HTR-8/SVneo (cell line): ENCODE measurements around the gene LPAR1.
A peak's percentile ranks its signal among the peaks of the same experiment; 100 is the strongest.

ENCODE experiments used
- DNase-seq: peaks from one replicate; pipeline ENCODE4 v3.0.0; 2011; ENCODE audit warnings: low spot score, mixed read lengths; ENCODE audit not compliant: insufficient read length
- FAIRE-seq: peaks from 2 replicates; lab custom pipeline; 2011; peaks lifted over from hg19 to GRCh38; lab: Jason Lieb, UNC

LPAR1 gene

GRCh38 chr9:111039231-111039906, 1.1 kb upstream of the LPAR1 start:
- DNase-seq (no peak), FAIRE-seq (no peak)

DNA sequence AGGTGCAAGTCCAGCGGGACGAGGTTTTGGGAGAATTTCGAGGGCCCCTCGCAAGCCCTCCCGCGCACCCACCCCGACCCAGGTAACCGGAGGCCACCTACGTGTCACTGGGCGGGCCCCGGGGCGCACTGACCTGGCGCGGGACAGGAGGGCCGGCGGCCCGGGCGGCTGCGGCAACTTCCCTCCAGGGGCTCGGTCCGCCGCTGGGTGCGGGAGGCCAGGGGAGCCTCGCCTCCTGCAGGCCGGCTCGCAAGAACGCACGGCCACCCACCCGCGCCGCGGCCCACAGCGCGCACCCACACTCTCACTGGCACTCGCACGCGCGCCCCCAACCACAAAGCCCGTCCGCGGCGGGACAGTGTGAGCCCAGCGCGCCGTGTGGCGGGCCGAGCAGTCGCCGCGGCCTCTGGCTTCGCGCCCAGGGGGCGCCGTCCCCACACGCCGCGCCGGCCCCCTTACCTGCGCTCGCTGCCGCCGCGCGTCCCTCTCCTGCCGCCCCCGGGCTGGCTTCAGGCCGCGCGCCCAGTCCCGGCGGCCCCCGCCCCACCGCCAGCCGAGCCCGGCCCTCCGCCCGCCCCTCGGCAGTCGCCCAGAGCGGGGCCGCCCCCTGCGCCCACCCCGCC, 451 bp downstream of the LPAR1 start:
- no peak for DNase-seq
- peak; percentile 80 for FAIRE-seq

DNA sequence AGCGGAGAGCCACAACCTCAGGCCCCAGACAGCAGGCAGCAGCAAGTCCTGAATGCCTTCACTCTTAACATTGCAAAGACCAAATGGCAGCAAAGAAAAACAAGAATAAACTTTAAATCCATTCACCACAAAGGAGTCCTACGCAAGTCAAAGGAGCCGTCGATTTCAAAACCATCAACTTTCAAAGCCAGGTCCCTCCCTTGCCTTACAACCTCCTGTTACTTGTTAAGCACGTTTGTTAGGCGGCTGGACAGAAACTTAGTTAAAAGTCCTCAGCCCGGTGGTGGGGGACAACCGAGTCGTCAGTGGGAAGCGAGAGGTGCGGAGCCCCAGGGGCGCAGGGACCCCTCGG, 938 bp downstream of the LPAR1 start:
- FAIRE-seq (no peak), DNase-seq (no peak)

DNA sequence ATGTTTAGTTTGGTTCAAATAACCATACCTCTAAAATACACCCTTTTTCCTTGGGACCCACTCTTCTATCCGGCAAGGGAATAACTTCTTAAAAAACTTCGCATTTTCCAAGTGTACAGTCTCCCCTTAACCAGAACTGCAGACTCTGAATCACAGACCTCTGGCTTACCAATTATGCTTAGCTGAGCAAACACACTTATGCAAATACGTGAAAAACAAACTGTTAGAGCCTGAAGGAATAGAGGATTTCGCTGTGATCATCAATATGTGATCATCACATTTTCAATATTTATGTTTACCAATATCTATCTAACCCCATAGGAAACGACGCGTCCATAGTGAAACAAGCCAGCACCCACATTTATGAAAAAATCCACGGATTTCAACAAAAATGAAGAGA, 1.3 kb downstream of the LPAR1 start:
- no peak for FAIRE-seq
- DNase-seq, result no peak

DNA sequence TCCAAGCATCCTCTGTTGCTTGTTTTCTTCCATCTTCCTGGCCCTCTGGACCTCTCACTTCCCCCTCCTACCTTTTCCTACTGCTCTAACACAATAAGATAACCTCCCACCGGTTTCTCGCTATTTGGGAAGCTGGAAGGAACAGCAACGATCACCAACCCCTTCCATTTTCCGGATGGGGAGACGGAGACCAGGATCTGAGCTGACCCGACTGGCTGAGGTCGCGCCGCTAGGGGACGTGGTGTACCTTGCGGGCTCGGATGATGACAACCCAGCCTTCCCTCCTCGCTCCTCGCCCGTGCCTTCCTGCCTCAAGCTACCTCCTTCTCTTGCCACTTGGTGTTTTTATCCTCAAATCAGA, 1.9 kb downstream of the LPAR1 start:
- FAIRE-seq, result peak; percentile 84
- DNase-seq, result no peak

DNA sequence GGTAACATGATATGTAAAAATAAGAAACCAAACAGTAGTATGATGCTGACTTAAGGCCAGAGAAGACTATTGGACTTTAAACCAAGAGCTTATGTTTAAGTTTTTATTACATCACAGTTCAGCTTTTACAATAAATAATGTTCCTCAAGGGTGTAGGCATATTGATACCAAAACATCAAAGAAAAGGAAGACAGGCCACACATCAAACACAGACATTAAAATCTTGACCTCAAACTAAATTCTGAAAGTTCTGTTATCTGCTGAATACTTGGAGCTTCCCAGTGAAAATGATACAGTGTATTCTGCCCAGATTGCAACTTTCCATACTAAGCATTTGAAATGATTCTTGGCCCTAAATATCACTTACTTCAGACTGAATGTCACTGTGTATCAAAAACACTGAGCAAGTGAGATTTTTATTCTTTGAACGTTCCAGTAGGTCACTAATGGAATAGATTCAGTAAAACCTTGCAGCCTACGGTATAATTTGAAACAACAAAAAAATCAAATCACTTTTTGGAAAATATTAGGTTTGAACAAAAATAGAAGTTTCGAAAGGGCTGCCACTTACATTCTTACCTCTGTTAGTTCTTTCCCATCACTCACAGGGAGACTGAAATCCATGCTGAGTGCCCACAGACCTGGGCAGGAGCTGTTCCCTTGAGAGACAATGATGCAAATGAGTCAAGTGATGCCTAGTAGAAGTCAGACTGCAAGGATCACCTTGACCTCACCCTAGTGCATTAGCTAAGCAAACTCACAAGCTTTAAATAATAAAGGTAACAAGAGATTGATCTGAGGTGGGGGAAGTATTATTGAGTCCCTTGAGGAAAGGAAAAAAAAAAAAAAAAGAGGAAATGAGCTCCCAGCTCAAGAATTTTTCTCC, 2.5 kb downstream of the LPAR1 start:
- FAIRE-seq (no peak), DNase-seq (no peak)

GRCh38 chr9:111034898-111035539, 3.3 kb downstream of the LPAR1 start:
- no peak for FAIRE-seq

DNA sequence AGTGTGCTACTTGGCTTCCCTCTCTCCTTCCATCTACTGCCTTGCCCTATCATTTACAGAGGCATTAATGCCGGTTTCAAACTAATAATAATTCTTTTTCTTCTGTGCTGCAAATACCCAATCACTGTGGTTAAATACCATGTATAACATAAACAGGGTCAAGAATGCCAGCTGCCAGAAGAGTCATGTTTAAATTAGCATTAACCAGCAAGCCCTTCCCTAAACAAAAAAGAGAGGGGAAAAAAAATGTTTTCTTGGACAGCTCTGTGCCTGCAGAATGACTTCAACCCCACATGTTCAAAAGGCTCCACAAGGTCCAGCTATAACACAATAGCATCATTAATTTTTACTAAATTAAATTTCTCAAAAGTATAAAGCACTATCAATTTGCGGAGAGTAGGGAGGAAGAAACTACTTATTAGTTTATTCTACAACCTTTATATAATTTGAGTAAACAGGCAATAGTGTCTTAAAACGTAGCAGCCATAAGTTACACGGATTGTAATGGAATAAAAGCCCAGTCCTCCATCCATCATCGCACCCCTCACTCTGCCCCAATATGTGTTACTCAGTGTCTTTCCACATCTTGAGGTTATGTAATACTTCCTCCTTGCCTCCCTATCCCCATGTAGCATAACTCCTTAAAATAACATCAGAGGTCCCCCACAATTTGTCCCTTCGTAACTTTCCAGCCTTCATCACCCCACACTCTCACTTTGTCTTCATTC, 3.9 kb downstream of the LPAR1 start:
- DNase-seq (no peak), FAIRE-seq (no peak)

More at GRCh38 chr9:111034898-111035539, 3.3 kb downstream of the LPAR1 start:
- DNase-seq, result no peak

DNA sequence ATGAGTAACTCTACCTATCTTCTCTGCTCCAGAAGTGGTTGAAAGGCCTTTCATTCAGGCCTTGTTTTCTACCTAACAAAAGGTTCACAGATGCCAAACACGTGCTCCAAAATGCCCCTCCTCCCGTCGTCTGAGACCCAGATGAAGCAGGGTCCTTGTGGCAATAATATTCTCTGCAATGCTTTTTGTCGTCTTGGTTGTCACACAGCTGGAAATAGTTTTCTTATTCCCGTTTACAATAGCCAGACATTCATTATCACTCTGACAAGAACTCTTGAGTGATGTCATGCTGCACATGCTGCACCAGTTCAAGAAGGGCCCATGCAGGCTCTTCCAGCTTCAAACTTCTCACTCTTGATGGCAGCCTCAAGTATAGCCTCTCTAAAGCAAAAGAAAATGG, 7.8 kb downstream of the LPAR1 start:
- FAIRE-seq (no peak), DNase-seq (no peak)

DNA sequence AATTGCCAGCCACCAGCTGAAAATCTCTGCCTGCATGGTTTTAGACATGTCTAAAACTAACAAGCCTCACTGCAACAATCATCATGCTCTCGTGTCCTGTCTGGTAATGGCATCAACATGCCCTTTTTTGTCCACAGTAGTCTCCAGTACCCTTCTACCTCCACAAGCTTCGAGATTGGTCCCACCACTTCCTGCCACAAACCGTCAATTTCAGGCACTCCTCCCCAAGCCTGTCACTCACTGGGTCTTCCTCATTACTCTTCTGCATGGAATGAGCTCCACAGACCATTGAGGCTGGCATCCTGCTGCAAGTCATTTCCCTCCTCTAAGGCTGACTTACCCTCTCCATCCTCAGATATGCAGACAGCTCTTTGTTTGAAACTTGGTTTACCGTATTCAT, 9.0 kb downstream of the LPAR1 start:
- DNase-seq (no peak), FAIRE-seq (no peak)

GRCh38 chr9:111027798-111028197, 10.5 kb downstream of the LPAR1 start:
- DNase-seq, result no peak
- FAIRE-seq, result no peak

- DNase-seq (no peak), FAIRE-seq (no peak)
These were observed 15.1 kb downstream of the LPAR1 start for GRCh38 chr9:111023128-111023527.

- DNase-seq (no peak), FAIRE-seq (peak; percentile 9)
These were observed 17.7 kb downstream of the LPAR1 start for GRCh38 chr9:111020594-111020993.

DNA sequence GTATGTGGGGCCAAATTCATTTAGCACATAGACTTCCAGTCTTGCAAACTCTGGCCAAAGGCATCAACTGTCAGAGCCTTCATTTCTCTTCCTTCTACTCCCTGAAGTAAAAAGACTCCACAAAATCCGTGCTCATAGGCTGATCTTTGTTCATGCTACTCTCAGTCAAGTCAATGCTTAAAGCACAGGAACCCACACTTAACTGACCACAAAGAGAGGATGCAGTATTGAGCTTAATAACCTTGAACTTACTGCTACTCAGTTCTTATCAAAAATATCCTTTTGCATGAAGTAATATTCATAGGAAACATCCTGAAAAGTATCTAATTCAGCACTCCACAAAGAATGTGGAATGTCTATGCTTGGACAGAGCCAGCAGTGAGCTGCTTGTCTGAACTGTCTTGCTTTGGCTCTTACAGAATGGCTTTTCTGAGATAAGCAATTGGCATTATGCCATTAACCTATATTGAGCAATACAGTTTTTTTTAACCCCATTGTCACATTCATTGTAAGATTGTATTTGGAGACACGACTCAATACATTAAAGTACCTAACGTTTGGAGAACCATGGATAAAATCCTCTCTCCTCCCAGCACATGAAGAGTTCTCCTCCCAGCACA, 21.7 kb downstream of the LPAR1 start:
- DNase-seq (no peak), FAIRE-seq (no peak)

- FAIRE-seq, result no peak
- DNase-seq, result no peak
These were observed 22.3 kb downstream of the LPAR1 start for GRCh38 chr9:111016016-111016415.

DNA sequence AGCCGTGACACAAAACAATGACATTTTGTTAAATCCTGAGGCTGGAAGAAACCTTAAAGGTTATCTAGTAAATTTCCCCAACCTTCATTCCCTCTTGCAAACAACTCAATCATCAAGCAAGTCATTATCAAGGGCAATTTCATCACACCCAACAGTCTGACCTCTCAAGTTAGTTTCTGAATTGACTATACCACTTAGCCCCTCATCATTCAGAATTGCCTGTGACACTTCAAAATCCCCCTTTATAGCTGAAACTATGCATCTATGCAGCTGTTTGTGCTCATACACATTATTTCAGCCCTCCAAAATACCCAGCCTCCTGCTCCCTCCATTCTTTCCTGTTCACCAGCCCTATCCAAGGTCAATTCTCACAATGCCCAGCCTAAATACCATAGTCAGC, 24.6 kb downstream of the LPAR1 start:
- FAIRE-seq, result no peak
- no peak for DNase-seq

GRCh38 chr9:111013250-111013649, 25.0 kb downstream of the LPAR1 start:
- FAIRE-seq (peak; percentile 4), DNase-seq (no peak)

- FAIRE-seq, result peak; percentile 13
- peak; percentile 20 for DNase-seq
These were observed 29.9 kb downstream of the LPAR1 start for GRCh38 chr9:111008158-111009075.
